K562 (cell line): ENCODE data around the gene SLC52A1. TPM values are rescaled to one million over a fixed set of nuclear protein-coding genes. Genes with fewer than 3 reads are reported as not detected.
A peak's percentile ranks its signal among the peaks of the same experiment; 100 is the strongest.

Experiments
- ARID2 ChIP-seq: fragments of 450-650 bp; IDR thresholded peaks from 2 replicates; pipeline ENCODE4 v1.6.1; 2017; ENCODE audit warnings: antibody characterized with exemption, mild to moderate bottlenecking
- EZH2 ChIP-seq: IDR thresholded peaks from 2 replicates; pipeline ENCODE4 v1.6.1; 2012; ENCODE audit warnings: low read depth, mild to moderate bottlenecking, inconsistent platforms, low read length, borderline replicate concordance
- FOXJ2 ChIP-seq: fragments of 200-800 bp; sonication (Bioruptor generic); IDR thresholded peaks from 2 replicates; pipeline ENCODE4 v1.6.1; 2016; ENCODE audit warnings: missing genetic modification characterization, missing compliant biosample characterization
- HCFC1 ChIP-seq: IDR thresholded peaks from 2 replicates; pipeline ENCODE4 v1.6.1; 2012; ENCODE audit warnings: low read depth, low read length, improper control_type of control experiment
- HDAC2 ChIP-seq: fragments of 450-650 bp; IDR thresholded peaks from 2 replicates; pipeline ENCODE4 v1.6.1; 2016; ENCODE audit warnings: mild to moderate bottlenecking
- HMG20A ChIP-seq: fragments of 450-650 bp; formaldehyde crosslinking; conservative IDR thresholded peaks from 2 replicates; pipeline ENCODE4 v1.4.0; 2020; ENCODE audit warnings: mild to moderate bottlenecking, mixed read lengths
- HMGN3 ChIP-seq: IDR thresholded peaks from 2 replicates; pipeline ENCODE4 v1.6.1; 2011; ENCODE audit warnings: borderline replicate concordance, low read depth, mild to moderate bottlenecking, mixed read lengths, low read length; ENCODE audit not compliant: insufficient read length; ENCODE audit errors: extremely low read depth
- LCOR ChIP-seq: sonication (generic); formaldehyde crosslinking; IDR thresholded peaks from 2 replicates; pipeline ENCODE4 v1.8.0; 2022; ENCODE audit warnings: mild to moderate bottlenecking, missing genetic modification reagents
- MEIS2 ChIP-seq: fragments of 450-650 bp; IDR thresholded peaks from 2 replicates; pipeline ENCODE4 v1.6.1; 2014; ENCODE audit warnings: mild to moderate bottlenecking; ENCODE audit not compliant: partially characterized antibody
- NCOA6 ChIP-seq: fragments of 450-650 bp; IDR thresholded peaks from 2 replicates; pipeline ENCODE4 v1.6.1; 2017; ENCODE audit warnings: mild to moderate bottlenecking
- NFIX ChIP-seq: fragments of 250-450 bp; sonication (Bioruptor Pico); IDR thresholded peaks from 2 replicates; pipeline ENCODE4 v1.4.0; 2020; ENCODE audit warnings: low read depth, mild to moderate bottlenecking, moderate library complexity
- NR2C1 ChIP-seq, 2 experiments: fragments of 450-650 bp; IDR thresholded peaks; 2 replicates each; pipeline ENCODE4 v1.6.1; 2017; ENCODE audit warnings: mild to moderate bottlenecking in 2 of 2, antibody characterized with exemption in 1 of 2, inconsistent platforms in 1 of 2, missing compliant biosample characterization in 1 of 2, missing genetic modification characterization in 1 of 2
- NR2F6 ChIP-seq: fragments of 450-650 bp; formaldehyde crosslinking; IDR thresholded peaks from 2 replicates; pipeline ENCODE4 v1.4.0; 2020; ENCODE audit warnings: mild to moderate bottlenecking
- SPI1 ChIP-seq: IDR thresholded peaks from 2 replicates; pipeline ENCODE4 v1.6.1; 2011; ENCODE audit warnings: low read depth, low read length, control low read depth, borderline replicate concordance
- ZNF165 ChIP-seq: fragments of 250-450 bp; sonication (Bioruptor Pico); IDR thresholded peaks from 2 replicates; pipeline ENCODE4 v1.4.0; 2020; ENCODE audit warnings: borderline replicate concordance
- ZNF23 ChIP-seq: fragments of 250-450 bp; sonication (Bioruptor Pico); IDR thresholded peaks from 2 replicates; pipeline ENCODE4 v1.4.0; 2020; ENCODE audit warnings: mild to moderate bottlenecking
- polyA plus RNA-seq, 8 experiments: library from polyadenylated mRNA; depleted of rRNA in 4 of 8; stranded (reverse) in 5 of 8; unstranded in 3 of 8; fragments of >200 nt; fragmentation: Nextera tagmentation in 2 of 8; fragmentation: Illumina TruSeq in 1 of 8; extraction: Ambion mirVana in 2 of 8; extraction: Trizol in 1 of 8; gene quantifications; 2 replicates each; pipeline versions ENCODE4 v1.2.1 to v1.2.3, GENCODE V29; 2011 to 2014; ENCODE audit warnings: inconsistent platforms in 1 of 8, missing spikeins in 1 of 8
- total RNA-seq, 7 experiments: library from RNA; depleted of rRNA in 6 of 7; stranded (reverse); fragments of >200 nt in 6 of 7; fragmentation: Illumina TruSeq in 2 of 7; extraction: Trizol in 2 of 7; gene quantifications; 2 replicates each; pipeline versions ENCODE4 v1.2.1 to v1.2.3, GENCODE V29; 2011 to 2021; ENCODE audit warnings: low replicate concordance in 1 of 7
- TF ChIP-seq, protein P1 (sequence below), 2 experiments: fragments of 450-650 bp; formaldehyde crosslinking in 1 of 2; IDR thresholded peaks; 2 replicates each; pipeline versions ENCODE4 v1.4.0 to v1.6.1; 2014 to 2020; ENCODE audit warnings: mild to moderate bottlenecking in 2 of 2, borderline replicate concordance in 1 of 2, low read depth in 1 of 2
- TF ChIP-seq, protein P2 (sequence below): sonication (generic); formaldehyde crosslinking; IDR thresholded peaks from 2 replicates; pipeline ENCODE4 v1.8.0; 2022; ENCODE audit warnings: mild to moderate bottlenecking, missing genetic modification reagents, borderline replicate concordance

The SLC52A1 gene
- total and polyA plus RNA-seq, 9 of the 15 experiments (the other 6 are each of a cell fraction or from before 2014, with no cell fraction given), result 0.04 TPM; not detected in 8

DNA sequence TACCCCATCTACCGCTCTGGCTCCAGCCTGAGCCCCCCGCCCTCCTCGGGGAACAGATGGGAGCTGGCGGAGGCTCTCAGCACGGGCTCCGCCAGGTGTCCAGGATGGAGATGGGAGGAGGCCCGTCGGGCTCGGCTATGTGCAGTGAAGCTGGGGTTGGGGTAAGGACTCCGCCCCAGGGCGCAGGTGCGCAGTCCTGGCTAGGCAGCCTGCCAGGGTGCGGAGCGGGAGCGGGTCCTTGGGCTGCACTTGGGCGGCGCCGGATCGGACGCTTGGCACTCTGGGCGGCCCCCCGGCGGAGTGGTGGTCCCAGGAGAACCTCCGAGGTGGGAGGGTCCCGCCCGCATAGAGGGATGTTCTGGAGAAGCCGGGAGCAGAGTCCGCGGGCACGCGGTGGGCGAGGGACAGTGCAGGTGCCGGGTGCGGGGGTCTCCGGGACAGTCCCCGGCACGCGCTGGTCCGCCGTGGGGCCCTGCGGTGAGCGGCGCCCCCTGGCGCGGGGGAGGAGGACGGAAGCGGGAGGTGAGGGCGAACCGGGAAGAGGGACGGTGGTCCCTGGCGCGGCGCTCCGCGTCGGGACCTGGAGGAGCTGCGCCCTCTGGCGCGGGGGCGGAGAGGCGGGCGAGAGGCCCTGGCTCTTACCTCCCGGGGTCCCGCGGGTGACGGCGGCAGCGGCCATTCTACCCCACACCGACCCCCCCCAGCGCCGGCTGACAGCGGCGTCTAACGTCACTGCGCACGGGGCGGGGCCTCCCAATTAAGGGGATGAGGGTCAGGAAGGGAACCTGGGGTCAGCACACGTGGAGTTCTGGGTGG lies 48.1 kb downstream of the SLC52A1 start, which contains the start of gene CAMTA2 (continued):
- TF ChIP-seq, protein P1, sequence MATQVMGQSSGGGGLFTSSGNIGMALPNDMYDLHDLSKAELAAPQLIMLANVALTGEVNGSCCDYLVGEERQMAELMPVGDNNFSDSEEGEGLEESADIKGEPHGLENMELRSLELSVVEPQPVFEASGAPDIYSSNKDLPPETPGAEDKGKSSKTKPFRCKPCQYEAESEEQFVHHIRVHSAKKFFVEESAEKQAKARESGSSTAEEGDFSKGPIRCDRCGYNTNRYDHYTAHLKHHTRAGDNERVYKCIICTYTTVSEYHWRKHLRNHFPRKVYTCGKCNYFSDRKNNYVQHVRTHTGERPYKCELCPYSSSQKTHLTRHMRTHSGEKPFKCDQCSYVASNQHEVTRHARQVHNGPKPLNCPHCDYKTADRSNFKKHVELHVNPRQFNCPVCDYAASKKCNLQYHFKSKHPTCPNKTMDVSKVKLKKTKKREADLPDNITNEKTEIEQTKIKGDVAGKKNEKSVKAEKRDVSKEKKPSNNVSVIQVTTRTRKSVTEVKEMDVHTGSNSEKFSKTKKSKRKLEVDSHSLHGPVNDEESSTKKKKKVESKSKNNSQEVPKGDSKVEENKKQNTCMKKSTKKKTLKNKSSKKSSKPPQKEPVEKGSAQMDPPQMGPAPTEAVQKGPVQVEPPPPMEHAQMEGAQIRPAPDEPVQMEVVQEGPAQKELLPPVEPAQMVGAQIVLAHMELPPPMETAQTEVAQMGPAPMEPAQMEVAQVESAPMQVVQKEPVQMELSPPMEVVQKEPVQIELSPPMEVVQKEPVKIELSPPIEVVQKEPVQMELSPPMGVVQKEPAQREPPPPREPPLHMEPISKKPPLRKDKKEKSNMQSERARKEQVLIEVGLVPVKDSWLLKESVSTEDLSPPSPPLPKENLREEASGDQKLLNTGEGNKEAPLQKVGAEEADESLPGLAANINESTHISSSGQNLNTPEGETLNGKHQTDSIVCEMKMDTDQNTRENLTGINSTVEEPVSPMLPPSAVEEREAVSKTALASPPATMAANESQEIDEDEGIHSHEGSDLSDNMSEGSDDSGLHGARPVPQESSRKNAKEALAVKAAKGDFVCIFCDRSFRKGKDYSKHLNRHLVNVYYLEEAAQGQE (IDR thresholded peaks at IDR 0.05; ENCODE audit: borderline replicate concordance), result peak; percentile 45; the same call in 1 of the 2 replicates
- TF ChIP-seq, protein P1 (CRISPR knock-in tag; IDR thresholded peaks at IDR 0.05; ENCODE audit: low read depth), result 0 out of 2 replicates have a peak, but pooled peaks have one; percentile 27
- peak; percentile 28 for TF ChIP-seq MEIS2
- no peak for TF ChIP-seq NR2C1 (IDR thresholded peaks at IDR 0.05)
- peak; percentile 31; the same call in 1 of the 2 replicates for TF ChIP-seq NR2C1 (tag; IDR thresholded peaks at IDR 0.05)
- TF ChIP-seq, protein P2, sequence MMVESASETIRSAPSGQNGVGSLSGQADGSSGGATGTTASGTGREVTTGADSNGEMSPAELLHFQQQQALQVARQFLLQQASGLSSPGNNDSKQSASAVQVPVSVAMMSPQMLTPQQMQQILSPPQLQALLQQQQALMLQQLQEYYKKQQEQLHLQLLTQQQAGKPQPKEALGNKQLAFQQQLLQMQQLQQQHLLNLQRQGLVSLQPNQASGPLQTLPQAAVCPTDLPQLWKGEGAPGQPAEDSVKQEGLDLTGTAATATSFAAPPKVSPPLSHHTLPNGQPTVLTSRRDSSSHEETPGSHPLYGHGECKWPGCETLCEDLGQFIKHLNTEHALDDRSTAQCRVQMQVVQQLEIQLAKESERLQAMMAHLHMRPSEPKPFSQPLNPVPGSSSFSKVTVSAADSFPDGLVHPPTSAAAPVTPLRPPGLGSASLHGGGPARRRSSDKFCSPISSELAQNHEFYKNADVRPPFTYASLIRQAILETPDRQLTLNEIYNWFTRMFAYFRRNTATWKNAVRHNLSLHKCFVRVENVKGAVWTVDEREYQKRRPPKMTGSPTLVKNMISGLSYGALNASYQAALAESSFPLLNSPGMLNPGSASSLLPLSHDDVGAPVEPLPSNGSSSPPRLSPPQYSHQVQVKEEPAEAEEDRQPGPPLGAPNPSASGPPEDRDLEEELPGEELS, result no peak; the same call in 1 of the 2 replicates
- TF ChIP-seq LCOR (CRISPR knock-in tag), result no peak; the same call in 1 of the 2 replicates
- no peak for TF ChIP-seq SPI1
- peak; percentile 39; the same call in 1 of the 2 replicates for TF ChIP-seq ARID2
- peak; percentile 54; the same call in 1 of the 2 replicates for TF ChIP-seq NCOA6
- no peak for TF ChIP-seq NFIX (CRISPR knock-in tag)
- no peak for TF ChIP-seq ZNF165
- peak; percentile 79 for TF ChIP-seq HCFC1
- TF ChIP-seq HDAC2, result no peak
- no peak for TF ChIP-seq HMG20A
- peak; percentile 88 for TF ChIP-seq HMGN3
- TF ChIP-seq ZNF23 (CRISPR knock-in tag), result no peak
- TF ChIP-seq NR2F6, result no peak
- no peak for TF ChIP-seq EZH2
- TF ChIP-seq FOXJ2 (tag), result peak; percentile 51; the same call in 1 of the 2 replicates
